Bronchial epithelial cell (primary cell): Measurements from ENCODE around the gene CAPZB. TPM values are rescaled to one million over a fixed set of nuclear protein-coding genes. Genes with fewer than 3 reads are reported as not detected.

ENCODE experiments used
- DNase-seq: peaks from one replicate; pipeline ENCODE4 v3.0.0-alpha.2; 2010; ENCODE audit warnings: low read depth
- FAIRE-seq: peaks from 2 replicates; lab custom pipeline; 2011; peaks lifted over from hg19 to GRCh38; lab: Jason Lieb, UNC
- H3K27me3 ChIP-seq: 2 replicates; pipeline ENCODE4 v1.5.1; 2011; ENCODE audit warnings: low read length; ENCODE audit not compliant: control insufficient read depth, insufficient read depth
- H3K36me3 ChIP-seq: 2 replicates; pipeline ENCODE4 v1.5.1; 2011; ENCODE audit warnings: low read length; ENCODE audit not compliant: control insufficient read depth, insufficient read depth
- H3K4me3 ChIP-seq: 2 replicates; pipeline ENCODE4 v1.5.1; 2011; ENCODE audit warnings: mild to moderate bottlenecking, low read depth, low read length, control low read depth
- CTCF ChIP-seq: IDR thresholded peaks from 2 replicates; pipeline ENCODE4 v1.5.1; 2011; ENCODE audit warnings: mild to moderate bottlenecking, moderate library complexity, low read length, control low read depth, inconsistent platforms; ENCODE audit not compliant: insufficient read depth, severe bottlenecking
- total RNA-seq: library from RNA; depleted of rRNA; stranded (reverse); fragments of >200 nt; gene quantifications from 2 replicates; pipeline ENCODE4 v1.2.1, GENCODE V29; 2014

The CAPZB gene
- total RNA-seq, 1 donor from 2014 or later = 73.5 TPM

GRCh38 chr1:19400875-19401534 lies 84.3 kb downstream of the CAPZB start:
- FAIRE-seq (peak; percentile 82), DNase-seq (no peak)
- no peak for TF ChIP-seq CTCF
- Histone ChIP-seq H3K27me3 (no peaks in the 10 kb centered on the region), H3K36me3 (peaks cover 9% of the 10 kb centered on the region), H3K4me3 (no peak overlapping the region)

GRCh38 chr1:19400192-19400611 lies 85.1 kb downstream of the CAPZB start:
- no peak for FAIRE-seq
- TF ChIP-seq CTCF = no peak

GRCh38 chr1:19398309-19398760 lies 87.0 kb downstream of the CAPZB start:
- Histone ChIP-seq H3K27me3 (no peaks in the 10 kb centered on the region), H3K36me3 (peaks cover 5% of the 10 kb centered on the region), H3K4me3 (no peak overlapping the region)
- no peak for FAIRE-seq
- peak; percentile 30 for TF ChIP-seq CTCF
- DNase-seq = peak; percentile 69

More at GRCh38 chr1:19400192-19400611, 85.1 kb downstream of the CAPZB start:
- Histone ChIP-seq H3K4me3 (no peak overlapping the region), H3K27me3 (no peaks in the 10 kb centered on the region), H3K36me3 (peaks cover 9% of the 10 kb centered on the region)
- no peak for DNase-seq

GRCh38 chr1:19397217-19397945 lies 88.0 kb downstream of the CAPZB start:
- H3K27me3 ChIP-seq = no peaks in the 10 kb centered on the region
- peaks cover 3% of the 10 kb centered on the region for H3K36me3 ChIP-seq
- DNase-seq (no peak), FAIRE-seq (no peak)
- TF ChIP-seq CTCF = no peak
- H3K4me3 ChIP-seq = no peak overlapping the region

- no peaks in the 10 kb centered on the region for H3K27me3 ChIP-seq
- H3K4me3 ChIP-seq = no peak overlapping the region
- H3K36me3 ChIP-seq = peaks cover 3% of the 10 kb centered on the region
- FAIRE-seq (no peak), DNase-seq (no peak)
- TF ChIP-seq CTCF = no peak
Measured at GRCh38 chr1:19396280-19396679, 89.1 kb downstream of the CAPZB start.
